Measurements from ENCODE around the gene BICC1. TPM values are rescaled to one million over a fixed set of nuclear protein-coding genes. Genes with fewer than 3 reads are reported as not detected.

Gene BICC1
- polyA plus RNA-seq, 1 experiment = 25.6 TPM

DNA sequence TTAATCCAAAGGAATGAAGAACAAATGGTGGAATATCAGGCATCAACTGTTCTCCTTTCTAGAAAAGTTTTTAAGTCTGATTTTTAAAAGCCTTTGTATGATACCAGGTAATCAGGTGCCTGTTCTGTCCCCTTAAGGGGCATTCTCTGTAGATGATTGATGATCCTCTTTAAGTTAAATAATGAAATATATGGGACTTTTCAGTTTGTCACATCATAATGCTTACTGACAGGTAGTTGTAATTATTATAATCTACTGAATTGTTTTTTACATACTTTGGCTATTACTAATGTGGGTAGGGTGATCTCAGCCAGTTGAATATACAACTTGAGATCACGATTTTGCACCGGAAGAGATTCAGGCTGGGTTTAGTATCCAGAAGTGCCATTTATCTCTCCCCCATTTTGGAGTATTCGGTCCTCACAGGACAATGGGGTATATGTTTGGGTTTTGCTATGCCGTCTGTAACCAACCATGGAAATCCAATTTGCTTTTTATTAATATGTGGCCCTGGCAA is 330.2 kb downstream of the BICC1 start:
- H3K4me3 ChIP-seq (ENCODE audit: low read depth, low read length) = no peak overlapping the region
- CTCF ChIA-PET = interaction anchor here (1.0 kb wide), 1 partner anchor 109 kb away, joined by 3 read pairs; no protein-coding TSS in a partner anchor
- POLR2A ChIA-PET = no interaction called here
- no peak overlapping the region for H3K27ac ChIP-seq (ENCODE audit: low read depth, low read length)
- peaks cover 5% of the 10 kb centered on the region for H3K27me3 ChIP-seq (ENCODE audit: control insufficient read depth, insufficient read depth, low read length)
- no peak for DNase-seq (ENCODE audit: low read depth, low spot score)
- TF ChIP-seq, protein P1, sequence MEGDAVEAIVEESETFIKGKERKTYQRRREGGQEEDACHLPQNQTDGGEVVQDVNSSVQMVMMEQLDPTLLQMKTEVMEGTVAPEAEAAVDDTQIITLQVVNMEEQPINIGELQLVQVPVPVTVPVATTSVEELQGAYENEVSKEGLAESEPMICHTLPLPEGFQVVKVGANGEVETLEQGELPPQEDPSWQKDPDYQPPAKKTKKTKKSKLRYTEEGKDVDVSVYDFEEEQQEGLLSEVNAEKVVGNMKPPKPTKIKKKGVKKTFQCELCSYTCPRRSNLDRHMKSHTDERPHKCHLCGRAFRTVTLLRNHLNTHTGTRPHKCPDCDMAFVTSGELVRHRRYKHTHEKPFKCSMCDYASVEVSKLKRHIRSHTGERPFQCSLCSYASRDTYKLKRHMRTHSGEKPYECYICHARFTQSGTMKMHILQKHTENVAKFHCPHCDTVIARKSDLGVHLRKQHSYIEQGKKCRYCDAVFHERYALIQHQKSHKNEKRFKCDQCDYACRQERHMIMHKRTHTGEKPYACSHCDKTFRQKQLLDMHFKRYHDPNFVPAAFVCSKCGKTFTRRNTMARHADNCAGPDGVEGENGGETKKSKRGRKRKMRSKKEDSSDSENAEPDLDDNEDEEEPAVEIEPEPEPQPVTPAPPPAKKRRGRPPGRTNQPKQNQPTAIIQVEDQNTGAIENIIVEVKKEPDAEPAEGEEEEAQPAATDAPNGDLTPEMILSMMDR (IDR thresholded peaks at IDR 0.05; ENCODE audit: low read depth, low read length) = no peak
- no peaks in the 10 kb centered on the region for H3K9me3 ChIP-seq (ENCODE audit: control insufficient read depth, insufficient read depth, low read length)

DNA sequence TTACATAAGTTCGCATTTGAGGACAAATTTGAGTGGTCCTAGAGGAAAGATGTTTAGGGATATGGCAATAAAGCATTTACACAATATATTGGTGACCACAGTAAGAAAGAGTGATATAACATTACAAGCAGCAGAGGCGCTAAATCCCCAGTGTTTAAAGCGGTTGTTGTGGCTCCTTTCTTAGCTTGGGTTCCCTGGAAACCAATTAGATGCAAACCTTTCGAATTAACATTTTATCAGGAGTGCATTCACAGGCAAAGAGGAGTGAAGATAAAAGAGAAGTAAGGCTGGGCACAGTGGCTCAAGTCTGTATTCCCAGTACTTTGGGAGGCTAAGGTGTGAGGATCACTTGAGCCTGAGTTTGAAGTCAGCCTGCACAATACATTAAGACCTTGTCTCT is 331.1 kb downstream of the BICC1 start:
- ChIA-PET CTCF (no interaction called here), POLR2A (no interaction called here)
- H3K4me3 ChIP-seq (ENCODE audit: low read depth, low read length) = no peak overlapping the region
- no peaks in the 10 kb centered on the region for H3K9me3 ChIP-seq (ENCODE audit: control insufficient read depth, insufficient read depth, low read length)
- DNase-seq (ENCODE audit: low read depth, low spot score) = no peak
- H3K27me3 ChIP-seq (ENCODE audit: control insufficient read depth, insufficient read depth, low read length) = peaks cover 5% of the 10 kb centered on the region
- TF ChIP-seq, protein P1 (IDR thresholded peaks at IDR 0.05; ENCODE audit: low read depth, low read length) = no peak
- H3K27ac ChIP-seq (ENCODE audit: low read depth, low read length) = no peak overlapping the region

DNA sequence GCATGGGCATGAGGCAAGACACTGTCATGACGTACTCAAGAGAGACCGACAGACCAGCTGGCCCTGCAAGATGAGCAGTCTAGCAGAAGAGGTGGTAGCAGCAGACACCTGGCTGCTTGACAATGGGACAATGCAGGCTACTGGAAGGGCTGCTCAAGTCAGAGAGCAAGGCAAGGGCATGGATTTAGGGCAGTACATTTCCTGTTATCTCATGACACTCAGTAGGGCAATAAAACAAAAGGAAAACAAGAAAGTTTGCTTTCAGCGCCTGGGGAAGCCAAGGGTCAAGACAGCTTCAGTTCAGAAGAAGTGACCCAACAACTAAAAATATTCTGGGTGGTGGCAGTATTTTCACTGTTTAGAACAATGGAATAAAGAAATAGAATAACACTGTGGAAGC is 332.0 kb downstream of the BICC1 start:
- H3K27me3 ChIP-seq (ENCODE audit: control insufficient read depth, insufficient read depth, low read length) = peaks cover 5% of the 10 kb centered on the region
- ChIA-PET POLR2A (no interaction called here), CTCF (no interaction called here)
- no peak overlapping the region for H3K4me3 ChIP-seq (ENCODE audit: low read depth, low read length)
- TF ChIP-seq, protein P1 (IDR thresholded peaks at IDR 0.05; ENCODE audit: low read depth, low read length) = no peak
- no peaks in the 10 kb centered on the region for H3K9me3 ChIP-seq (ENCODE audit: control insufficient read depth, insufficient read depth, low read length)
- no peak overlapping the region for H3K27ac ChIP-seq (ENCODE audit: low read depth, low read length)
- DNase-seq (ENCODE audit: low read depth, low spot score) = no peak

DNA sequence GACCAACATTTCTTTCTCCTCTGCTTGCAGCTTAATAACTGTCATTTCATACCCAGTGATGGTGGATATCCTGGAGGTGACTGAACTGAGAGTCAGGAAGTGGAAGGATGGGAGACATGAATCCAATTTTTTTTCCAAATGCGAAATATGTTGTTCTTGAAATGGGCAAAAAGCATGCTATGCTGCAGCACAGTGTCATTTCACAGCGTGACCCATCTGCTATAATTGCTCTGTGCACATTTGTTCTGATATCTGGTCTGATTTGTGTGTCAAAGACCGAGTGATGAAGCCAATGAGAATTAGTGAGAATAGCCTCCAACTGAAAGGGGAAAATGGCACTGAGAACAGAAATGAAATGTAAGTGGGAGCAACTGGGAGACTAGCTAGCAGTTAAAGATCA is 334.2 kb downstream of the BICC1 start:
- H3K9me3 ChIP-seq (ENCODE audit: control insufficient read depth, insufficient read depth, low read length) = no peaks in the 10 kb centered on the region
- H3K27me3 ChIP-seq (ENCODE audit: control insufficient read depth, insufficient read depth, low read length) = no peaks in the 10 kb centered on the region
- POLR2A ChIA-PET = no interaction called here
- DNase-seq (ENCODE audit: low read depth, low spot score) = no peak
- TF ChIP-seq, protein P1 (IDR thresholded peaks at IDR 0.05; ENCODE audit: low read depth, low read length) = no peak
- CTCF ChIA-PET = no interaction called here
- H3K27ac ChIP-seq (ENCODE audit: low read depth, low read length) = no peak overlapping the region
- H3K4me3 ChIP-seq (ENCODE audit: low read depth, low read length) = no peak overlapping the region

DNA sequence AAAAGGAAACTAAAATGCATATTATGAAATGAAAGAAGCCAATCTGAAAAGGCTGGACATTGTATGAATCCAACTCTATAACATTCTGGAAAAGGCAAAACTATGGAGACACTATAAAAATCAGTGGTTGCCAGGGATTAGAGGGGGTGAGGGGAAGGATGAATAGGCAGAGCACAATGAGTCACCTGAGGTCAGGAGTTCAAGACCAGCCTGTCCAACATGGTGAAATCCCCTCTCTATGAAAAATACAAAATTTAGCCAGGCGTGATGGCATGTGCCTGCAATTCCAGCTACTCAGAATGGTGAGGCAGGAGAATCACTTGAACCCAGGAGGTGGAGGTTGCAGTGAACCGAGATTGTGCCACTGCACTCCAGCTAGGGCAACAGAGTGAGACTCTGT is 338.9 kb downstream of the BICC1 start:
- Histone ChIP-seq H3K4me3 (ENCODE audit: low read depth, low read length) (no peak overlapping the region), H3K27me3 (ENCODE audit: control insufficient read depth, insufficient read depth, low read length) (no peaks in the 10 kb centered on the region), H3K9me3 (ENCODE audit: control insufficient read depth, insufficient read depth, low read length) (no peaks in the 10 kb centered on the region), H3K27ac (ENCODE audit: low read depth, low read length) (no peak overlapping the region)
- POLR2A ChIA-PET = no interaction called here
- CTCF ChIA-PET = no interaction called here
- DNase-seq (ENCODE audit: low read depth, low spot score) = no peak
- TF ChIP-seq, protein P1 (IDR thresholded peaks at IDR 0.05; ENCODE audit: low read depth, low read length) = no peak
